PC-9 (cell line): ENCODE measurements around the gene ATP11C.
"Not testable (repeated sequence)": the region's sequence is repeated elsewhere in the genome, so short reads cannot be mapped to it uniquely, and the experiment has no call there.

Experiments used
- CTCF ChIP-seq: fragments of 200-600 bp; sonication (generic); conservative IDR thresholded peaks from 2 replicates; pipeline ENCODE4 v1.6.1; 2017; ENCODE audit warnings: mixed run types, antibody characterized with exemption, mild to moderate bottlenecking, moderate library complexity
- EZH2 ChIP-seq: fragments of 200-600 bp; sonication (generic); IDR thresholded peaks from 2 replicates; pipeline ENCODE4 v1.8.0; 2017; ENCODE audit warnings: antibody characterized with exemption, low read depth

- not testable (repeated sequence) for TF ChIP-seq CTCF, EZH2
Measured at GRCh38 chrX:139961091-139961490, 28.2 kb upstream of the ATP11C start.
